Stomach (tissue), 4 donors: ENCODE results near the gene EPO.

Source experiments
- EP300 ChIP-seq: sonication (generic); formaldehyde crosslinking; IDR thresholded peaks from one replicate; pipeline ENCODE4 v1.6.1; 2017; ENCODE audit warnings: antibody characterized with exemption
- POLR2A ChIP-seq, 4 donors: fragments of 450-650 bp; IDR thresholded peaks; one replicate each; pipeline ENCODE4 v1.6.1; 2016; ENCODE audit warnings: antibody characterized with exemption in 4 of 4, control low read depth in 2 of 4, mild to moderate bottlenecking in 1 of 4, moderate library complexity in 1 of 4
- TF ChIP-seq, protein P1 (sequence below), 7 experiments: fragments of 450-650 bp in 4 of 7; fragments of 200-600 bp in 3 of 7; sonication (generic) in 3 of 7; IDR thresholded peaks; one replicate each; pipeline ENCODE4 v1.5.1; 2016 to 2019; ENCODE audit warnings: antibody characterized with exemption in 7 of 7, control low read depth in 2 of 7, mild to moderate bottlenecking in 1 of 7

DNA sequence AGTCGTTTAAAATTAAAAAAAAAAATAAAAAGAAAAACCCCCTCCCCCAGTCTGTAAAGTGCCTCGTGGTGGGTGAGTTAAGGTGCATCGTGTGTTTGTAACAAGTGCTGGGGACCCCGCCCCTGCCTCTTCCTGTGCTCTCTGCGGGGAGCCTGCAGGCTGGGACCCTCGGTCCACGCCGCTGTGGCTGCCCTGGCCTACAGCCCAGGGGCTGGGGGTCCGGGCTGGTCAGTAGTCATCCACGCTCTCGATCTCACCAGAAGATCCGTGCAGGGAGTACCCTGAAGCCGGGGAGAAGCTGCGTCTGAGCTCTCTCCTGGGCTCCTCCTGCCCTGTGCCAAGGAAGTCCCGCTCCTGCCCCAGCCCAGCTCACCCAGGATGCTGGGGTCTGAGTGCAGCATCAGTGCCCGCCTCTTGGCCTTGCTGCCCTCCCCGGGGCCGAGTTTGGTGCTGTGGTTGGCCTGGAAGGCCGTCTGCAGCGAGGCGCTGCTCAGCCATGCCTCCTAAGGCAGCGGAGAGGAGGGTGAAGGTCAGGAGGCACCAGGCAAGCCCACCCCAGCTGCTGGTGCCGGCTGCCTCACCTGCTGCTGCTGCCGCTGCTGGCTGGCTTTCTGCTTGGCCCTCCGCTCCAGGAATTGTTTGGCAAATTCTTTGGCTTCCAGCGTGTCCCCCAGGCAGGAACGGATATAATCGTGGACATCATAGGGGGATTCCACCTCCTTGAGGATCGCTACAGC lies 38.6 kb upstream of the EPO start:
- TF ChIP-seq EP300 (no peak), POLR2A (IDR thresholded peaks at IDR 0.05) (no peak)
- TF ChIP-seq, protein P1, sequence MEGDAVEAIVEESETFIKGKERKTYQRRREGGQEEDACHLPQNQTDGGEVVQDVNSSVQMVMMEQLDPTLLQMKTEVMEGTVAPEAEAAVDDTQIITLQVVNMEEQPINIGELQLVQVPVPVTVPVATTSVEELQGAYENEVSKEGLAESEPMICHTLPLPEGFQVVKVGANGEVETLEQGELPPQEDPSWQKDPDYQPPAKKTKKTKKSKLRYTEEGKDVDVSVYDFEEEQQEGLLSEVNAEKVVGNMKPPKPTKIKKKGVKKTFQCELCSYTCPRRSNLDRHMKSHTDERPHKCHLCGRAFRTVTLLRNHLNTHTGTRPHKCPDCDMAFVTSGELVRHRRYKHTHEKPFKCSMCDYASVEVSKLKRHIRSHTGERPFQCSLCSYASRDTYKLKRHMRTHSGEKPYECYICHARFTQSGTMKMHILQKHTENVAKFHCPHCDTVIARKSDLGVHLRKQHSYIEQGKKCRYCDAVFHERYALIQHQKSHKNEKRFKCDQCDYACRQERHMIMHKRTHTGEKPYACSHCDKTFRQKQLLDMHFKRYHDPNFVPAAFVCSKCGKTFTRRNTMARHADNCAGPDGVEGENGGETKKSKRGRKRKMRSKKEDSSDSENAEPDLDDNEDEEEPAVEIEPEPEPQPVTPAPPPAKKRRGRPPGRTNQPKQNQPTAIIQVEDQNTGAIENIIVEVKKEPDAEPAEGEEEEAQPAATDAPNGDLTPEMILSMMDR (IDR thresholded peaks at IDR 0.05) = no peak
